GM18511 (cell line): ENCODE data around the gene PIM3.

Experiments
- ATAC-seq: cut with Tn5 transposase; IDR thresholded peaks from one replicate; pipeline ENCODE4 v1.9.1; 2021; ENCODE audit warnings: mild to moderate bottlenecking, moderate library complexity; ENCODE audit not compliant: unreplicated experiment

Gene PIM3

DNA sequence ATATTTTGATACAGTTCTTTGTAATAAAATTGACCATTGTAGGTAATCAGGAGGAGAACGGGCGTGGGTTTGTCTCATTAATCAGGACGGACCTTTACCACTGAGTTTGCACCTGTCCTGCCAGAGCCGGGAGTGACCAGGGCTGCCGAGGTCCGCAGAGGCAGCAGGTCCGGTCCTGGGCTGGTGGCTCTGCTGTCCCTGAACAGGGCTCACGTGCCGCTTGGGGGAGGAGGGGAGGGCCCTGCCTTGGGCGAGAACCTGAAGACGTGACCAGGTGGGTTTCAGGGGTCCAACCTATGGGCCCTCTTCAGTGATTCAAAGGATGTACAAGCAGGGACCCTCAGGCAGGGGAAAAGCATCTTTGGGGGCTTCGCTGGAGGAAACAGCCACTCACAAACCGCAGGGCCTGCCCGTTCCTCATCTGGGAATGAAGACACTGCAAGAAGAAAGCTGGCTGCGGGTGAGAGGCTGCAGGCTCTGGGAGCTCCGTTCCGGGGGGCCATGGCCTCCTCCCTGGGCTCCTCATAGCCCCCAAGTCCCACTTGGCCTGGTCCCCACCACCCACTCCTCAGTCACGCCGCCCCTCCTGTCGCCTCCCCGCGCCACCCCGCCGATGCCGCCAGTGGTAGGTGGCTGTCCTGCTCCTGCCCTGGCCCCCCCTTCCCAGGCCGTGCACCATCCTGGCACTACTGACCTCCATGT lies 32.9 kb upstream of the PIM3 start:
- ATAC-seq = no peak

GRCh38 chr22:49928185-49928495 lies 32.4 kb upstream of the PIM3 start:
- no peak for ATAC-seq

DNA sequence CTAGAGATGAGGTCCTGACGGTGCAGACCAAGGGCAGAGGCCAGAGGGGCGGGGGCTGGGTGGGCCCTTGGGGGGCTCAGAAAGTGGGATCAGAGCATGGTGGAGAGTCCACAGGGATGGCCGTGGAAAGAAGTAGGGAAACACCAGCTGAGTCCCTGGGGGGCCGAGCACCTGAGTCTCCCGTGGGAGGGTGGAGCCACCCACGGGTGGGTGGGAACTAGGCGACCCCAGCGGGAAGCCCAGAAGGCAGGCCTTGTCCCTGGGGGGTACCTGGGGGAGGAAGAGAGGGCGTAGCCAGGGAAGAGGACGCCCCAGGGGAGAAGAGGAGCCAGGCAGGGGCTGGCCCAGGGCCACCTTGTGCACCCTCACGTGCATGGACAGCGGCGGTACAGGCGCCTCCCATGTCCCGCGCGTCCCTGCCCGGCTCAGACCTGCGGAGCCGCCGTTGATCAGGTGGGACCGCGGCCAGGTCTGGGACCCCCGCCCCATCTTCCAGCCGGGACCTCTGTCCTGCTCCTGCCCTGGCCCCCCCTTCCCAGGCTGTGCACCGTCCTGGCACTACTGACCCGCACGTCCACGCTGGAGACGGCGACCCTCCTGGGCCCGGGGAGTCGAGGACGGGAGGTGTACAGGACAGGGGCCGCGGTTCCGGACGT lies 31.9 kb upstream of the PIM3 start:
- no peak for ATAC-seq

- peak; percentile 45 for ATAC-seq
Measured at GRCh38 chr22:49929211-49929979, 31.2 kb upstream of the PIM3 start.

DNA sequence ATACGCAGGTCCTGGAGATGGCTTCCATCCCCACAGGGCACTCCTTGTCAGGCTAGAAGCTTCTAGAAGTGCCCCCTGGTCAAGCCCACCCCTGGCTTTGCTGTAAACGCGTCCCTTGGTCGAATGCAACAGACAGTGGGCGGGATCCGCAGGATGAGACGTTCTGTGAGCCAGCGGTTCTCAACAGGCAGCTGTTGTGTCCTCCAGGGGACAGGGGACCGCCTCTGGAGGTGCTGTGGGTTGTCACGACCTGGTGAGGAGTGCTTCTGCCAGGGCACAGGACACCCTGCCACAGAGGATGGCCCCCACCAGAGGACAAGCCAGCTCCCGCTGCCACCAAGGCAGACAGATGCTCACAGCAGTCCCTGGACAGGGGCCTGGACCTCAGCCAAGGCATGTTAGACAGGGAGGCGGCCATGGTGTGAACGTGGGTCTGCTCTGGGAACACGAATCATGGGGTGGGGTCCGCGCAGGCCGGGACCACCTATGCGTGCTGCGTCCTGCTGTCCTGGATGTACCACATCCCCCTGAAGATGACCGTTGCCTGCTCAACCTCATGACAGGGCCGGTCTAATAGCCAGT lies 30.5 kb upstream of the PIM3 start:
- ATAC-seq = no peak

GRCh38 chr22:49930596-49931412 lies 29.8 kb upstream of the PIM3 start:
- ATAC-seq = peak; percentile 52

DNA sequence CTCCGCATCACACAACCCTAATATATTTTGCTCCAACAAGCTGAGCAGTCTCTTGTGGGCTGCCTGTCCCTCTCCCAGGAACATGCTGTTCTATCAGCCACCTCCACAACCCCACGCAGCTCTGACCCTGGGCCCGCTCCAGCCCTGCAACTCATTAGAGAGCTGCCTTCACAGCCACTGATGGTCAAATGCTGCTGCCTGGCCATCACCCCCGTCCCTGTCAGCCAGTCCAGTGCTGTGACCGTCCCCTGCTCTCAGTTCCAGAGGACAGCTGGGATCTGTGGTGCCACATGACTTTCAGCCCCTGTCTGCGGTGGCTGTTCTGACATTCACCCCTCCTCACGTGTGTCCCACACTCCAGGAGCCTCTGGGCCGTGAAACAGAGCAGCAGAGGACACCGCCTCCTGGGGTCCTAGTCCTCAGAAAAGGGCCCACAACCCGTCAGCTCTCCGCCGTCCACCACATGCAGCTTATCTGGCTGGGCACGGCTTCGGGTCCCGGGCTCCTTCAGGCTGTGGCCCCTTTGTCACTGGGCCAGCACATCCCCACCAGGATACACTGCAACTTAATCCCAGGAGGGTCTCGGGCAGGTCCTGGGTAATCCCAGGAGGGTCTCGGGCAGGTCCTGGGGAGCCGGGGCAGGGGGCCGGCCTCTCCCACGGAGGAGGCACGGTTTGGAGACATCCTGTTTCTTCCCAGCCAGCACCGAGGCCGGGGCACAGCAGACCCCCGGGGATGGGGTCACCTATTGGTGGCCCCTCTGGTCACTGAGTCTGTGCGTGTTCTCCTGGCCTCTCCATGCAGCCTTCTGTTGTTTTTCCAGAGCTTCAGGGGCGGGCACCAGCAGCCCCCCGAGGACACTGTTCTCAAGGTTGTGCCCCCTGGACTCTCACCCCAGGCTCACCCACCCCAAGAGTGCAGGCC lies 27.1 kb upstream of the PIM3 start:
- ATAC-seq = no peak

GRCh38 chr22:49934160-49934890 lies 26.2 kb upstream of the PIM3 start:
- ATAC-seq = no peak

DNA sequence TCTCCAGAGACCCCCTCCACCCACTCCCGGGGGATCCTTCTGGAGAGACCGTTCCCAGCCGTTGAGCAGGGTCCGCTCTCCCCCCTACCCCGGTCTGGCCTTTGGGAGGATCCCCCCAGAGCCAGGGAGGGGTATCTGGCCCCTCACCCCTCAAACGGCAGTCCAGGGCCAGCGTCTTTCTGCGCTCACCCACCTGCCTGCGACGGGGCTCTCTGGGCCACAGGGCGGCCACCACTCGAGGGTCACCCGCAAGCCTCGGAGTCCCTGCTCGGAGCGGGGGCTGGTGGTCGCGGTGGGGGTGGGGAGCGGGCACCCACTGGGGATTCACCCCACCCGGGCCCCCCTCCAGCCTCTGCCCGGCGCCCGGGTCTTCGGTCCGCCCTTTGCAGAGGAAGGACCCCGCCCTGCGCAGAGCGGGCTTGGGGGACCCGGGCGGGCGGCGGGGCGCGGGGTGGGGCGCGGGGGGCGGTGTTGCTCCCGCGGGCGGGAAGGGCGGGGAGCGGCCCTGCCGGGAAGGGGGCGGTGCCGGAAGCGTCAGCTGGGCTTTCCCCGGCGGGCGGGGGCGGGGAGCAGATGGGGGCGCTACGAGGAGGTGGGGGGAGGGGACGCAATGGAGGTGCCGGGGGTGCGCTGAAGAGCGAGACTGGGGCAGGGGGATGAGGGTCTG lies 25.5 kb upstream of the PIM3 start:
- ATAC-seq = no peak

DNA sequence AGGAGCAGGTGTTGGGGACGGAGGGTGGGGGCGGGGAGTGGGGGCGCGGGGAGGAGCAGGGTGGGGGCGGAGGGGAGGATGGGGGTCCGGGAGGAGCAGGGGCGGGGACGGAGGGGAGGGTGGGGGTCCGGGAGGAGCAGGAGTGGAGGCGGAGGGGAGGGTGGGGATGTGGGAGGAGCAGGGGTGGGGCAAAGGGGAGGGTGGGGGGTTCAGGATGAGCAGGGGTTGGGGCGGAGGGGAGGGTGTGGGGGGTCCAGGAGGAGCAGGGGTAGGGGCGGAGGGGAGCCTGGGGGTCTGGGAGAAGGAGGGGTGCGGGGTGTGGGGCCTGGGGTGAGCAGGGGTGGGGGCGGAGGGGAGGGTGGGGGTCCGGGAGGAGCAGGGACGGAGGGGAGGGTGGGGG lies 25.0 kb upstream of the PIM3 start:
- no peak for ATAC-seq

DNA sequence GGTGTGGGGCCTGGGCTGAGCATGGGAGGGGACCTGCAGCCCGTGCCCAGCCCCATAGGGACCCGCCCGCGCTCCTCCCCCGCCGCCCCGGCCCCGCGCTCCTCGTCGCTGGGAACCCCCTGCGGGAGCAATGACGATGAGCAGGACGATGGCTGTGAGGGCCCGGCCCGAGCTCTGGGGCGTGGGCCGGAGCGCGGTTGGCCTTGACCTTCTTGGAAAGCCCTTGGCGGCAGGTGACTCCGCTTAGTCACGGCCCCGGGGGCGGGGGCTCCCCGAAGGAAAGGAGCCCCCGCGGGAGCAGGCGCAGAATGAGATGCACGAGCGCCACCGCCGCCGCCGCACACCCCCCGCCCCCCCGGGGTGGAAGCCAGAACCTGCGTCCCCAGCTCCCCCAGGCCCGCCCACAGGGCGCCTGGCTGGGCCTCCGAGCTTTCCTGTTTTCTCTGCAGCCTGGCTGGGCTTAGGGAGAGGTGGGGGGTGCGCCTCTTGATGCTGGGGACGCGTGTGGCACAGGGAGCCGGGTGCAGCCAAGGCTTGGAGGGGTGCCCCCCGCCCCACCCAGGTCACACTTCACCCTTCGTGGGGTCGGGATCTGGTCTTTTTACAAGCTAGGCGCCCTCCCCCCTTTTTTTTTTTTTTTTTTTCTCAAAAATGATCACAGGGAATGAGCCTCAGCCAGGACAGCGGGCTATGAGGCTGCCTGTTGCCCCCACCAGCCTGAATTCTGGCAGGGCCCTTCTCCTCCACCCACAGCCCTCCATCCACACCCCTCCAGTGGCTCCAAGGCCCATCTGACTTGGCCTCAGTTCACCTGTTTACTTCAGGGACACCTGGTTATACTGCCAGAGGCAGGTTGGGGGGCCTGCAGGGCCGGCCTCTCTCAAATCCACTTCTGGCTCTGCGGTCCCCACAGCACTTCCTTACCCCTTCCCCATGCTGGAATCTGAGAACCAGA lies 24.3 kb upstream of the PIM3 start:
- peak; percentile 75 for ATAC-seq

DNA sequence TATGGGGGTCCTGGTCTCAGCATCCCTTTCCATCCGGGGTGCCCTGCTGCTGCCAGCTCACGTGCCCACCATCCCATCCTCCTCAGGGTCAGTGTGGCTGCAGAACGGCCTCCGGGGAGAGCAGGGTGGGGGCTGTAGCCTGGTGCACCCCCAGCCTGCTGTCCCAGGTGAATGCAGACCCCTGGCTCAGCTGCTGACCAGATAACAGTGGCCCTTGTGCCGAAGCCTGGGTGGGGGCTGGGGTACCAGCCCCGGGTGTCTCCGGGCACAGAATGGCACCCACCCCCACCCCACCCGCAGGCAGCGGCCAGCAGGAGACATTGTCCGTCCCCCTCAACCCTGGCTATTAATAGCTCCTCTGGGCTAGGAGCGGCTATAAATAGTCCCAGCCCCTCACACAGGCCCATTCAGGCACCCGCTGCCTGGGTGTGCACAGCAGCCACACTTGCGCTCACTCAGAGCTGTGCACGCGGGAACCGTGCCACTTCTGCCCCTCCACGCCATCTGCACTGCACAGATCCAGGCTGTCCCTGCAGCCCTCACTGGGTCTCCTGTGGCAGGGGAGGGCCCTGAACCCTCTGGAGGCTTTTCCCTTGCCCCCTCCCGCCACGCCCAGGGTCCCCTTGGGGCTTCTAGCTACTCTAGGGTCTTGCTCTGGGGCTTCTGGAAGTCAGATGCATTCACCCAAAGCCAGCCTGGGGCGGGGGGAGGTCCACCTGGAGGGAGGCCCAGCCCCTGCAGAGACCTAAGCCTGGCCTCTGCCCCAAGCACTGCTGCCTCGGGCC lies 23.4 kb upstream of the PIM3 start:
- no peak for ATAC-seq

DNA sequence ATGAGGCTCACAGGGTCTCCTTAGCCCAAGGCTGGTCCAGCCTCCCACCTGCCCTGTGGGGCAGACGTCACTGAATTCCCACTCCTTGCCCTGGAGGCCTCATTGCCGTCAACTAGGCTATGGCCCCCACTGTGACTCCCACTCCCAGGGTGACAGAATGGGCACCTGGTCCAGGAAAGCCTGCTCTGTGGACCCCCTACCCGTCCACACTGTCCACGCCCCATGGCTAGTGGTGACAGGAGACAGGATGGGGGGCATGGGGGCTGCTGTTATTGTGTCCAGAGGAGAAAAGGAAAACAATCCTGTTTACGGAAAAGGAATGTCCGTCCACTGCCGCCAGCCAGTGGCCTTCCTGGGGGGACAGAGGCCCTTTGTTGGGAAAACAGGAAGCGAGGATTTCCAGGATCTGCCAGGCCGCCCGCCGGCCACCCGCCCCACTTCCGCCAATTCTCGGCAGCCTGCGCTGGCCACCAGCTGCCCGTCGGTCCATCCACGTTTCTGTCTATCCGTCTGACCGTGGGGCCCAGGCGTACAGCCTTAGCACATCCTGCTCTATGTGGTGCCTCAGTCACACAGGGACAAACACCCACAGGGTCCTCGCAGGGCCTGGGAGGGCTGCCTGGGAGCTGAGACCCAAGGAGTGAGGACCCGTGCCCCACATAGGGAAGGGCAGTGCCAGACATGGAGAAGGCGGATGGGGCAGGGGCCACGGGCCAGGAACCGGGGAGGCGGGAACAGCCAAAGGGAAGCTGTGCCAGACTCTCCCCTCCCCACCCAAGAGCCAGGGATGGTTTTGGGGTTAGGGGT lies 22.6 kb upstream of the PIM3 start:
- ATAC-seq = no peak

DNA sequence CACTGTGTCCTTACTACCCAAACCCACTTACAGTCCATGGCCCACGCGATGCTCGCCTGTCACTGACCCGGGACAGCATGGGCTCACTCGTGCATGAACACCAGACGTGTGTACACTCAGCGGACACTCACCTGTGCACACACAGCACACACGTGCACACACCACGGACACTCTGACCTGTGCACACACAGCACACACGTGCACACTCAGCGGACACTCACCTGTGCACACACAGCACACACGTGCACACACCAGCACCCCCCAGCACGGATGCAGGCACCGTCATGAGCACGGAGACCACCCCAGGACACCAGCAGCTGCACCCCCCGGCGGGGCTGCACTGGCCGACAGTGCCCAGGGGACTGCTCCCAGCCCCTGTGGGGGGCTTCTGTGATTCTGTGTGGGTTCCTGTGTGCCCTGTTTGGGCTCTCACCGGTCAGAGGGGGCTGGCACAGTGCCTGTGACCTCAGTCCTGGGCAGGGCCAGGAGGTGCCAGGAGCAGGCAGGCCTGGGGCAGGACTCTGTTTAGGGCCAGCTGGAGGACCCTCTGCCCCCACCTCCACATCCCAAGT lies 21.9 kb upstream of the PIM3 start:
- ATAC-seq = no peak

GRCh38 chr22:49941507-49942316 lies 18.9 kb upstream of the PIM3 start:
- no peak for ATAC-seq
